ENCODE measurements around the gene CRBN.

The CRBN gene

DNA sequence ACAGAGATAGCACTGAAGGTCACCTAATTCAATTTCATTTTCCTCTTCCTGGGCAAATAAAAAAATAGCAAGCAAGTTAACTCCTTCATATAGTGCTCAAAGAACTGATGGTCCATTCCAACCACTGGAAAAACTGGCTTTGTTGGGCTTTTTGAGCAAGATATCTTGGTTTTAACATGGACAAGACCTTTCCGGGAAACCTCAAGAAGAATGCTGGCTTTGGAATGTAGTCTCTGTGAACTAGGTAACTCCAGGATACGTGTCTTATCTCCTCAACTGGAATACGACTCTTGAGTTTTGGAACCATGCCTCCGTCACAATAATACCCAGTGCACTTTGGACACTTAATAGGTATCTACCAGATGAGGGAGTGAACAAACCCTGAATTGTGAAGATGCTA lies 36.9 kb upstream of the CRBN start:
- no peak overlapping the region for H3K4me2 ChIP-seq (ENCODE audit: low read depth, low read length, poor library complexity, severe bottlenecking)
- no peaks in the 10 kb centered on the region for H3K79me2 ChIP-seq (ENCODE audit: insufficient read depth, low read length)
- no peaks in the 10 kb centered on the region for H3K9me3 ChIP-seq (ENCODE audit: insufficient read depth, low read depth, low read length)
- no peaks in the 10 kb centered on the region for H3K9me2 ChIP-seq (replicated peaks; ENCODE audit: low read depth, low read length)
- no peaks in the 10 kb centered on the region for H3K27me3 ChIP-seq (ENCODE audit: insufficient read depth, low read length, poor library complexity, severe bottlenecking)
- H3K36me3 ChIP-seq (ENCODE audit: insufficient read depth, low read length) = no peaks in the 10 kb centered on the region
- H3K4me3 ChIP-seq (ENCODE audit: low read length, poor library complexity, severe bottlenecking) = no peak overlapping the region
- H3K9ac ChIP-seq (ENCODE audit: low read depth, low read length, poor library complexity, severe bottlenecking) = no peak overlapping the region
- H4K20me1 ChIP-seq (ENCODE audit: insufficient read depth, low read length, poor library complexity, severe bottlenecking) = no peaks in the 10 kb centered on the region
- H2AFZ ChIP-seq (ENCODE audit: low read length) = no peak overlapping the region
- TF ChIP-seq EZH2phosphoT487 (IDR thresholded peaks at IDR 0.05; ENCODE audit: borderline replicate concordance) (no peak), CTCF (conservative IDR thresholded peaks at IDR 0.05; ENCODE audit: low read length) (no peak)
- H3K4me1 ChIP-seq (ENCODE audit: insufficient read depth, low read length, poor library complexity, severe bottlenecking) = no peaks in the 10 kb centered on the region
- no peaks in the 10 kb centered on the region for H3F3A ChIP-seq (ENCODE audit: low read depth)

GRCh38 chr3:3212781-3213440 lies 33.4 kb upstream of the CRBN start:
- Histone ChIP-seq H2AFZ (ENCODE audit: low read length) (no peak overlapping the region), H3K9me2 (replicated peaks; ENCODE audit: low read depth, low read length) (no peaks in the 10 kb centered on the region), H3K79me2 (ENCODE audit: insufficient read depth, low read length) (no peaks in the 10 kb centered on the region), H3F3A (ENCODE audit: low read depth) (no peaks in the 10 kb centered on the region), H3K27me3 (ENCODE audit: insufficient read depth, low read length, poor library complexity, severe bottlenecking) (no peaks in the 10 kb centered on the region), H3K4me2 (ENCODE audit: low read depth, low read length, poor library complexity, severe bottlenecking) (no peak overlapping the region), H4K20me1 (ENCODE audit: insufficient read depth, low read length, poor library complexity, severe bottlenecking) (no peaks in the 10 kb centered on the region), H3K4me1 (ENCODE audit: insufficient read depth, low read length, poor library complexity, severe bottlenecking) (no peaks in the 10 kb centered on the region), H3K9me3 (ENCODE audit: insufficient read depth, low read depth, low read length) (no peaks in the 10 kb centered on the region), H3K9ac (ENCODE audit: low read depth, low read length, poor library complexity, severe bottlenecking) (no peak overlapping the region), H3K4me3 (ENCODE audit: low read length, poor library complexity, severe bottlenecking) (no peak overlapping the region), H3K36me3 (ENCODE audit: insufficient read depth, low read length) (no peaks in the 10 kb centered on the region)
- no peak for TF ChIP-seq EZH2phosphoT487 (IDR thresholded peaks at IDR 0.05; ENCODE audit: borderline replicate concordance)
- no peak for TF ChIP-seq CTCF (conservative IDR thresholded peaks at IDR 0.05; ENCODE audit: low read length)

DNA sequence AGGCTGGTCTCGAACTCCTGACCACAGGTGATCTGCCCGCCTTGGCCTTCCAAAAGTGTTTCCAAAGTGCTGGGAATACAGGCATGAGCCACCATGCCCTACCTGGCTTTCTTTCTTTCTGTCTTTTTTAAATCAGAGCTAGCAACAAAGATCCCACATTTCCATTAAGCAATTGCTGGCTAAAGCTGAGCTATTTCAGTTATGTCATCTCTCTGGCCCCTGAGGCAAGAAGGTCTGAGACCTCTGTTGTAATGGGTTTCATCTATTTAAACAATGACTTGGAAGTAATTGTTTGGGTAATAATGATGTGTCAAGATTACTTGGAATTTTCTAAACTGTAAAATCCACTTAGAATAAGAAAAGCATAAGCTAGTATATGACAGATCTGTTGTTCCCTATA lies 30.2 kb upstream of the CRBN start:
- Histone ChIP-seq H3K9me2 (replicated peaks; ENCODE audit: low read depth, low read length) (no peaks in the 10 kb centered on the region), H3F3A (ENCODE audit: low read depth) (no peaks in the 10 kb centered on the region), H4K20me1 (ENCODE audit: insufficient read depth, low read length, poor library complexity, severe bottlenecking) (no peaks in the 10 kb centered on the region), H3K27me3 (ENCODE audit: insufficient read depth, low read length, poor library complexity, severe bottlenecking) (no peaks in the 10 kb centered on the region), H3K9me3 (ENCODE audit: insufficient read depth, low read depth, low read length) (no peaks in the 10 kb centered on the region), H3K4me2 (ENCODE audit: low read depth, low read length, poor library complexity, severe bottlenecking) (no peak overlapping the region), H3K79me2 (ENCODE audit: insufficient read depth, low read length) (no peaks in the 10 kb centered on the region), H2AFZ (ENCODE audit: low read length) (no peak overlapping the region), H3K4me3 (ENCODE audit: low read length, poor library complexity, severe bottlenecking) (no peak overlapping the region), H3K36me3 (ENCODE audit: insufficient read depth, low read length) (no peaks in the 10 kb centered on the region), H3K4me1 (ENCODE audit: insufficient read depth, low read length, poor library complexity, severe bottlenecking) (no peaks in the 10 kb centered on the region), H3K9ac (ENCODE audit: low read depth, low read length, poor library complexity, severe bottlenecking) (no peak overlapping the region)
- TF ChIP-seq EZH2phosphoT487 (IDR thresholded peaks at IDR 0.05; ENCODE audit: borderline replicate concordance) (no peak), CTCF (conservative IDR thresholded peaks at IDR 0.05; ENCODE audit: low read length) (no peak)

All from Loucy (cell line).